Measurements from ENCODE around the gene TMEM132C. TPM values are rescaled to one million over a fixed set of nuclear protein-coding genes. Genes with fewer than 3 reads are reported as not detected.

The TMEM132C gene
- total and polyA plus RNA-seq, 2 of the 8 experiments (the other 6 are each of a cell fraction or from before 2014, with no cell fraction given) = 0.23 to 0.76 TPM

DNA sequence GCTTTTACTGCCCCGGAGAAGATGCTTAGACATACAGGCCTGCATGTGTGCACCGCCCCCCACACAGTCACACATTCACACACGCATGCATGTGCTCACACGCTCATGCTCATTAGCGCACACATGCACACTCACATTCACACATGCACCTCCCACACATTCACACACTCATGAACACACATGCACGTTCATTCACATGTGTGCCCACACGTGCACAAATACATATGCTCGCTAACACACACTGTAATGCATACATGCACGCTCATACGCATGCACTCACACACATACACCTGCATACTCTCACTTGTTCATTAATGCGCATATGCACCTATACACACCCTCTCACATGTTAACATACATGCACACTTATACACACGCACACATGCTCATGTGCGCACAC, 21.9 kb downstream of the TMEM132C start (continued):
- TF ChIP-seq, protein P1, sequence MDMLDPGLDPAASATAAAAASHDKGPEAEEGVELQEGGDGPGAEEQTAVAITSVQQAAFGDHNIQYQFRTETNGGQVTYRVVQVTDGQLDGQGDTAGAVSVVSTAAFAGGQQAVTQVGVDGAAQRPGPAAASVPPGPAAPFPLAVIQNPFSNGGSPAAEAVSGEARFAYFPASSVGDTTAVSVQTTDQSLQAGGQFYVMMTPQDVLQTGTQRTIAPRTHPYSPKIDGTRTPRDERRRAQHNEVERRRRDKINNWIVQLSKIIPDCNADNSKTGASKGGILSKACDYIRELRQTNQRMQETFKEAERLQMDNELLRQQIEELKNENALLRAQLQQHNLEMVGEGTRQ (IDR thresholded peaks at IDR 0.05; ENCODE audit: low read length) = no peak
